ENCODE data around the gene DQX1.

The DQX1 gene

GRCh38 chr2:74524955-74525716 is 895 bp downstream of the DQX1 start:
- TF ChIP-seq TAF1 (IDR thresholded peaks at IDR 0.05; ENCODE audit: borderline replicate concordance, insufficient read depth, low read length) (no peak), SIN3A (IDR thresholded peaks at IDR 0.05; ENCODE audit: borderline replicate concordance, insufficient read depth, low read length) (no peak), FOXP2 (optimal IDR thresholded peaks at IDR 0.05; ENCODE audit: borderline replicate concordance, extremely low read depth, extremely low read length, insufficient read depth) (no peak), POLR2AphosphoS5 (IDR thresholded peaks at IDR 0.05; ENCODE audit: low read depth, low read length) (no peak), REST (IDR thresholded peaks at IDR 0.05; ENCODE audit: insufficient read depth in 1 of 2, low read depth in 2 of 2, low read length in 2 of 2) (no peak)

GRCh38 chr2:74524005-74524404 is 2.0 kb downstream of the DQX1 start:
- TF ChIP-seq REST (IDR thresholded peaks at IDR 0.05; ENCODE audit: insufficient read depth in 1 of 2, low read depth in 2 of 2, low read length in 2 of 2), result no peak

- TF ChIP-seq TAF1 (IDR thresholded peaks at IDR 0.05; ENCODE audit: borderline replicate concordance, insufficient read depth, low read length) (no peak), SIN3A (IDR thresholded peaks at IDR 0.05; ENCODE audit: borderline replicate concordance, insufficient read depth, low read length) (no peak), FOXP2 (optimal IDR thresholded peaks at IDR 0.05; ENCODE audit: borderline replicate concordance, extremely low read depth, extremely low read length, insufficient read depth) (no peak), REST (IDR thresholded peaks at IDR 0.05; ENCODE audit: insufficient read depth in 1 of 2, low read depth in 2 of 2, low read length in 2 of 2) (no peak), POLR2AphosphoS5 (IDR thresholded peaks at IDR 0.05; ENCODE audit: low read depth, low read length) (no peak)
Measured at GRCh38 chr2:74522516-74522915, 3.5 kb downstream of the DQX1 start.

DNA sequence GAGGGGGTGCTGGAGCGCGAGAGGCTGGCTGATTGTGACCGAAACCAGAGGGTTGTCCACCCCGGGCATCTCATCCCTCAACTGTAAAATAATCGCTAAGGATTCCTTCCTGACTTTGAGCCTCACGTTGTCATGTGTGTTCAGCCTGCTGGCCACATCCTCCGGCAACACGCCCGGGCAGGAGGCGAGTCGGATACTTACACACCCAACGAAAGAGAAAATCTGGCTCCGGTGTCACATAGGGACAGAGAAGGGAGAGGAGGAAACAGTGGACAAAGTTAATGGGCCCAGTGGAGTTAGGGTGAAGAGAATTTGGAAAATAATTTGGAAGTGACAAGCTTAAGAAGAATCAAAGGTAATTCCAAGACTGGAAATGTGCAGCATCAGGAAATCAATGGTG is 9.4 kb downstream of the DQX1 start:
- TF ChIP-seq POLR2AphosphoS5 (IDR thresholded peaks at IDR 0.05; ENCODE audit: low read depth, low read length), result no peak
- no peak for TF ChIP-seq FOXP2 (optimal IDR thresholded peaks at IDR 0.05; ENCODE audit: borderline replicate concordance, extremely low read depth, extremely low read length, insufficient read depth)
- no peak for TF ChIP-seq TAF1 (IDR thresholded peaks at IDR 0.05; ENCODE audit: borderline replicate concordance, insufficient read depth, low read length)
- no peak for TF ChIP-seq SIN3A (IDR thresholded peaks at IDR 0.05; ENCODE audit: borderline replicate concordance, insufficient read depth, low read length)
- no peak for TF ChIP-seq REST (IDR thresholded peaks at IDR 0.05; ENCODE audit: insufficient read depth in 1 of 2, low read depth in 2 of 2, low read length in 2 of 2)

All from PFSK-1 (cell line).